ENCODE results near the gene E2F1.

DNA sequence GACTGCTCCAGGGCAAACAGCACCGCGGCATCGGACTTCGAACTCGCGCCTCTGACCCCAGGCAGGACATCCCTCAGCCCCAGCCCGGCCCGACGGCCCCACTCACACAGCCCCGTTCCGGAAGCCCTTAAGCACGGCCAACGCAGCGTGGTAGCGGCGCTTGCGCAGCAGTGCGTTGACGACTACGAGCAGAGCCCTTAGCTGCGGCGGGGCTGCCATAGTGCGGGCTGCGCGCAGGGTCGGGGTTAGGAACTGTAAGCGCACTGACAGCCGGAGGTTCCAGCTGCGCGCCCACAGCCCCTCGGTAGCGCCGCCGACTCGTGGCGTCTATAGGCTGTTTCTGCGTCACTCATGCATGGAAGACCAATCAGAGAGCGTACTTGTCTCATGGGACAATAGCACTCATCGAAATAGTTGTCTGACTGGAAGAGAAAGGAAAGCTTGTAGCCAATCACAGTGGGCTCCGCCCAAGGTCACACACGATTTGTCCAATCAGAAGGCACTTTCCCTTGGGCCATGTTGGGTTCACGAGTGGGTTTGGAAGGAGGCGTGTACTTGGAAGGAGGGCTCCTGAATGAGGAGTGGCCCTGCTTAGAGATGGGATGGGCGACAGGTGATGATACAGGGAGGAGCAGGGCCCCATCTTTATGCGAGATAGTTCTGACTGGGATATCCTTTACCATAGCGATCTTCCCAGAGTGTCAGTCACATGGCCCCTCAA lies 34.0 kb upstream of the E2F1 start, which contains the start of gene PXMP4:
- TF ChIP-seq POLR2A (IDR thresholded peaks at IDR 0.05), result no peak
- no peak for TF ChIP-seq CTCF (IDR thresholded peaks at IDR 0.05)
- no peak for TF ChIP-seq EP300 (IDR thresholded peaks at IDR 0.05)
- TF ChIP-seq POLR2AphosphoS5 (IDR thresholded peaks at IDR 0.05), result peak; percentile 22 to 80 (median 52)

Data from stomach (tissue), 4 donors.